BE2C (cell line): ENCODE measurements around the gene METTL15. TPM values are rescaled to one million over a fixed set of nuclear protein-coding genes. Genes with fewer than 3 reads are reported as not detected.
"Not testable (repeated sequence)": the region's sequence is repeated elsewhere in the genome, so short reads cannot be mapped to it uniquely, and the experiment has no call there.

Experiments used
- DNase-seq: peaks from one replicate; pipeline ENCODE4 v3.0.0-alpha.2; 2020
- H3K27me3 ChIP-seq: fragments of 250-450 bp; sonication (Bioruptor Pico); 2 replicates; pipeline ENCODE4 v1.5.1; 2020; ENCODE audit warnings: mild to moderate bottlenecking
- H3K36me3 ChIP-seq: fragments of 250-450 bp; sonication (Bioruptor Pico); 2 replicates; pipeline ENCODE4 v1.5.1; 2020; ENCODE audit warnings: mild to moderate bottlenecking
- H3K4me1 ChIP-seq: fragments of 250-450 bp; sonication (Bioruptor Pico); 2 replicates; pipeline ENCODE4 v1.5.1; 2020
- H3K4me3 ChIP-seq: 2 replicates; pipeline ENCODE4 v1.5.1; 2011; ENCODE audit warnings: low read depth, low read length
- H3K9me3 ChIP-seq: fragments of 250-450 bp; sonication (Bioruptor Pico); 2 replicates; pipeline ENCODE4 v1.5.1; 2020
- CTCF ChIP-seq: IDR thresholded peaks from 2 replicates; pipeline ENCODE4 v1.5.1; 2012; ENCODE audit warnings: mild to moderate bottlenecking, low read depth, low read length
- polyA plus RNA-seq: library from polyadenylated mRNA; unstranded; fragments of >200 nt; gene quantifications from one replicate; pipeline ENCODE4 v1.2.1, GENCODE V29; 2012; ENCODE audit warnings: low read depth, missing spikeins; ENCODE audit not compliant: insufficient read length, insufficient read depth

Gene METTL15
- polyA plus RNA-seq: 5.0 TPM

GRCh38 chr11:28107750-28108618 lies at the start of gene METTL15, which contains the start of gene KIF18A:
METTL15 (plus strand) TSS chr11:28108388; CDS start chr11:28113335, 4,947 bp downstream.
KIF18A (minus strand) TSS chr11:28108156; CDS start chr11:28097947, 10,209 bp downstream.
- Histone ChIP-seq H3K4me1 (no peaks in the 10 kb centered on the region), H3K36me3 (no peaks in the 10 kb centered on the region), H3K27me3 (no peaks in the 10 kb centered on the region), H3K9me3 (no peaks in the 10 kb centered on the region), H3K4me3 (peak within 1 kb of the TSS; percentile 91)
- DNase-seq: peak; percentile 96
- no peak for TF ChIP-seq CTCF

DNA sequence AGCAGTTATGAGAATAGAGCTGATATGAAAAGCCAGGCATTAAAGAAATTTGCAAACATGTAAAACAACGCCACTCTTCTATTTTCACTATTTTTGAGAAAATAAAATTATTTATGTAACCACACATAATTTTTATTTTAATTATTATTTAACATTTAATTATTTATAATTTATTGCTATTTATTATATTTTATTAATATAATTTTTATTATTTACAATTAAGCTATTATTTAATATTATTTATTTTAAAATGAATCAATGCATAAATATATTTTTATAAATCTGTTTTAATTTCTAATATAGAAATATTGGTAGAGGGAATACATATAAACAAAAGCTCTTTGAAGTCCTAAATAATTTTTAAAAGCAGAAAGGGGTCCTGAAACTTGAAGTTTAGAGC lies 36.9 kb upstream of the METTL15 start:
- Histone ChIP-seq H3K9me3 (no peaks in the 10 kb centered on the region), H3K4me1 (no peaks in the 10 kb centered on the region), H3K4me3 (no peak overlapping the region), H3K36me3 (no peaks in the 10 kb centered on the region), H3K27me3 (no peaks in the 10 kb centered on the region)
- no peak for TF ChIP-seq CTCF
- no peak for DNase-seq

GRCh38 chr11:28072321-28072720 lies 35.9 kb upstream of the METTL15 start:
- Histone ChIP-seq H3K36me3 (no peaks in the 10 kb centered on the region), H3K27me3 (no peaks in the 10 kb centered on the region), H3K9me3 (no peaks in the 10 kb centered on the region), H3K4me1 (no peaks in the 10 kb centered on the region), H3K4me3 (no peak overlapping the region)
- TF ChIP-seq CTCF: no peak
- no peak for DNase-seq

DNA sequence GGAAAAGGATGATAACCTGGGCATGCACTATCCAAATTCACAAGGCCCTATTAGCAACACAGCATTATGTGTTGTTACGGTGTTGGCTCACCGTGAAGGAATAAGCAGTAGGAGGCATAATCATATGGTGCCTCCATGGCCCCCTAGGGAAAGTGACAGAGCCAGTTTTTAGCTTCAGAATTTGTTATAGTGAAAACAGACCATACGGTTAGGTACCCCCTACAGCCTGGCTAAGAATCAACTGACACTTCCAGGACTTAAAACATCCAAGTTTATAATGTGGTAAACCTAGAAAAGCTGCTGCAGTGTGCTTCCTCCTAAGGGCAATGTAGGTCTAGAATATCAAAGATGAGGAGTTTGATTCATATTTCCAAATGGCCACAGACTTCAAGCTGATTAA lies 30.7 kb upstream of the METTL15 start:
- DNase-seq: no peak
- no peak for TF ChIP-seq CTCF
- Histone ChIP-seq H3K4me1 (no peaks in the 10 kb centered on the region), H3K36me3 (0 out of 2 replicates have a peak, but pooled peaks cover 3% of the 10 kb centered on the region), H3K27me3 (no peaks in the 10 kb centered on the region), H3K9me3 (no peaks in the 10 kb centered on the region), H3K4me3 (no peak overlapping the region)

- Histone ChIP-seq H3K36me3 (0 out of 2 replicates have a peak, but pooled peaks cover 3% of the 10 kb centered on the region), H3K4me3 (no peak overlapping the region), H3K27me3 (no peaks in the 10 kb centered on the region), H3K9me3 (no peaks in the 10 kb centered on the region), H3K4me1 (no peaks in the 10 kb centered on the region)
- no peak for TF ChIP-seq CTCF
- DNase-seq: no peak
Measured at GRCh38 chr11:28083118-28083517, 25.1 kb upstream of the METTL15 start.

- no peaks in the 10 kb centered on the region for H3K4me1 ChIP-seq
- no peaks in the 10 kb centered on the region for H3K27me3 ChIP-seq
- no peaks in the 10 kb centered on the region for H3K9me3 ChIP-seq
- 0 out of 2 replicates have a peak, but pooled peaks cover 3% of the 10 kb centered on the region for H3K36me3 ChIP-seq
- DNase-seq: no peak
- no peak overlapping the region for H3K4me3 ChIP-seq
- TF ChIP-seq CTCF: no peak
Measured at GRCh38 chr11:28086569-28086968, 21.6 kb upstream of the METTL15 start.

DNA sequence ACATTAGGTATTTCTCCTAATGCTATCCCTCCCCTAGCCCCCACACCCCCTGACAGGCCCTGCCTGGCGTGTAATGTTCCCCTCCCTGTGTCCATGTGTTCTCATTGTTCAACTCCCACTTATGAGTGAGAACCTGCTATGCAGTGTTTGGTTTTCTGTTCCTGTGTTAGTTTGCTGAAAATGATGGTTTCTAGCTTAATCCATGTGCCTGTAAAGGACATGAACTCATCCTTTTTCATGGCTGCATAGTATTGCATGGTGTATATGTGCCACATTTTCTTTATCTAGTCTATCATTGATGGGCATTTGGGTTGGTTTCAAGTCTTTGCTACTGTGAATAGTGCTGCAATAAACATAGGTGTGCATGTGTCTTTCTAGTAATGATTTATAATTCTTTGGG lies 21.0 kb upstream of the METTL15 start:
- H3K36me3 ChIP-seq, H3K4me1 ChIP-seq, DNase-seq, H3K9me3 ChIP-seq, H3K27me3 ChIP-seq, H3K4me3 ChIP-seq: not testable (repeated sequence)

DNA sequence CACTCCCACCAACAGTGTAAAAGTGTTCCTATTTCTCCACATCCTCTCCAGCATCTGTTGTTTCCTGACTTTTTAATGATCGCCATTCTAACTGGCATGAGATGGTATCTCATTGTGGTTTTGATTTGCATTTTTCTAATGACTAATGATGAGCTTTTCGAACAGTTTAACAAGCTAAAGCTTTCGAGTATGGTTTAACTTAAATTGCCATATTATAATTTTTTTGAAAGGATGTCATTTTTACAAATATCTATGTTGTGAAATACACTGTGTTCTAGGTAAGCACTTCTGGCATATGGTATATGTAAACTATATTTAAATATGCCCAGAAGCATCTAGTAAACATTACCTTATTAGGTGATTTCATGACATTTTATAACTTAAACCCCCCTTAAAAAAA lies 20.5 kb upstream of the METTL15 start:
- H3K4me1 ChIP-seq, H3K9me3 ChIP-seq, H3K36me3 ChIP-seq, H3K4me3 ChIP-seq, DNase-seq, H3K27me3 ChIP-seq: not testable (repeated sequence)
